Spinal cord (tissue), 10 donors: ENCODE data around the gene LLGL2. TPM values are rescaled to one million over a fixed set of nuclear protein-coding genes. Genes with fewer than 3 reads are reported as not detected.

Experiments
- DNase-seq, 6 donors: peaks; one replicate each; pipeline versions ENCODE4 v3.0.0 to v3.0.0-alpha.2; 2013 to 2015; ENCODE audit warnings: low spot score in 6 of 6, low read depth in 4 of 6
- H3K27ac ChIP-seq: one replicate; pipeline ENCODE4 v1.5.1; 2013; ENCODE audit warnings: low read depth, low read length, control low read depth
- H3K27me3 ChIP-seq: one replicate; pipeline ENCODE4 v1.6.1; 2013; ENCODE audit warnings: low read length; ENCODE audit not compliant: control insufficient read depth, insufficient read depth
- H3K36me3 ChIP-seq: one replicate; pipeline ENCODE4 v1.6.1; 2013; ENCODE audit warnings: low read length; ENCODE audit not compliant: control insufficient read depth, insufficient read depth
- H3K4me1 ChIP-seq: one replicate; pipeline ENCODE4 v1.6.1; 2013; ENCODE audit warnings: low read length; ENCODE audit not compliant: control insufficient read depth, insufficient read depth
- H3K4me3 ChIP-seq: one replicate; pipeline ENCODE4 v1.5.1; 2013; ENCODE audit warnings: low read depth, low read length, control low read depth
- H3K9me3 ChIP-seq: one replicate; pipeline ENCODE4 v1.6.1; 2013; ENCODE audit warnings: low read length; ENCODE audit not compliant: control insufficient read depth, insufficient read depth
- WGBS: methylation state at CpG from one replicate; pipeline ENCODE4 v1.1.5; 2013; ENCODE audit warnings: missing lambda C conversion rate; ENCODE audit not compliant: insufficient coverage; 5-methylcytosine and 5-hydroxymethylcytosine counted together
- polyA plus RNA-seq, 2 donors: library from polyadenylated mRNA; unstranded; fragments of 120-200 nt; gene quantifications; one replicate each; pipeline ENCODE4 v1.2.1, GENCODE V29; 2013; ENCODE audit not compliant: insufficient read length in 2 of 2
- total RNA-seq, 2 donors: library from RNA; depleted of rRNA in 1 of 2; stranded (reverse); fragments of 120-200 nt in 1 of 2; fragments of >200 nt in 1 of 2; gene quantifications; one replicate each; pipeline versions ENCODE4 v1.2.3 to v1.2.4, GENCODE V29; 2013 to 2014
- donor health status: healthy.

The LLGL2 gene
- total and polyA plus RNA-seq, 4 donors = 2.0 to 9.9 (median 5.7) TPM

DNA sequence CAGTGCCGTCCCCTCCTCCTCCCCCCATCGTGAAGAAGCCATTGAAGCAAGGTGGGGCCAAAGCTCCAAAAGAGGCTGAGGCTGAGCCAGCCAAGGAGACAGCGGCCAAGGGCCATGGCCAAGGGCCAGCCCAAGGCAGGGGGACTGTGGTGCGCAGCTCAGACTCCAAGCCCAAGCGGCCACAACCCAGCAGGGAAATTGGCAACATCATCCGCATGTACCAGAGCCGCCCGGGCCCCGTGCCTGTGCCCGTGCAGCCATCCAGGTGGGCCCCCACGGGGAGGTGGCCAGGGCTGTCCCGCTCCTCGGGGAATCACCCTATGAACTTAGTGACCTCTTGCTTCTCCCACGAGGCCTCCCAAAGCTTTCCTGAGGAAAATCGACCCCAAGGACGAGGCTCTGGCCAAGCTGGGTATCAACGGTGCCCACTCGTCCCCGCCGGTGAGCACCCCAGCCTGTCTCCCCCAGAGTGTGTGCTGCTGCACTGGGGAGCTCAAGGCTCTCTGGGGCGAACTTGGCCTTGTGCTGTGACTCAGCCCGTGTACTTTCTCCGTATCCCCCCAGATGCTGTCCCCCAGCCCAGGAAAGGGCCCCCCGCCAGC, 91.1 kb downstream of the LLGL2 start:
- WGBS = 84% methylated on average over 22 of the region's 24 CpGs
- H3K27me3 ChIP-seq = no peaks in the 10 kb centered on the region
- DNase-seq = no peak
- peaks cover 93% of the 10 kb centered on the region for H3K36me3 ChIP-seq
- H3K27ac ChIP-seq = no peak overlapping the region
- H3K4me1 ChIP-seq = no peaks in the 10 kb centered on the region
- no peak overlapping the region for H3K4me3 ChIP-seq
- no peaks in the 10 kb centered on the region for H3K9me3 ChIP-seq

DNA sequence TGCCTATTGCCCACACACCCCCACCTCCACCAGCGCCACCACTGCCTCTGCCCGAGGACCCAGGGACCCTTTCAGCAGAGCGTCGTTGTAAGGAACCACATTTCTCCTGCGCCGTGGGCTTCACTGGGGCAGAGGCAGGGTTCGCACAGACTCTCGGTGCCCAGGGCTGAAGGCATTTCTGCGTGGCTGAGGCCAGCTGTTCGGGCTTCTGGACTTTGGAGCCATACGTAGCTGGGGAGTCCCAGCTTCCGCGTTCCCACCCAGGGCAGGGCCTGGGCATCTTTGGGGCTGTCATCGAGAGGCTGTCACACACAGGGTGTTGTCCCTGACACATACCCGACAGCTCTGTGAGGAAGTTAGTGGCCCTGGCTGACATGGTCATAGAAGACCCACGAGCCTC, 91.7 kb downstream of the LLGL2 start:
- Histone ChIP-seq H3K4me1 (no peaks in the 10 kb centered on the region), H3K9me3 (no peaks in the 10 kb centered on the region), H3K36me3 (peaks cover 90% of the 10 kb centered on the region), H3K27me3 (no peaks in the 10 kb centered on the region), H3K27ac (no peak overlapping the region), H3K4me3 (no peak overlapping the region)
- no peak for DNase-seq
- WGBS = 95% methylated on average over 16 of the region's 16 CpGs

DNA sequence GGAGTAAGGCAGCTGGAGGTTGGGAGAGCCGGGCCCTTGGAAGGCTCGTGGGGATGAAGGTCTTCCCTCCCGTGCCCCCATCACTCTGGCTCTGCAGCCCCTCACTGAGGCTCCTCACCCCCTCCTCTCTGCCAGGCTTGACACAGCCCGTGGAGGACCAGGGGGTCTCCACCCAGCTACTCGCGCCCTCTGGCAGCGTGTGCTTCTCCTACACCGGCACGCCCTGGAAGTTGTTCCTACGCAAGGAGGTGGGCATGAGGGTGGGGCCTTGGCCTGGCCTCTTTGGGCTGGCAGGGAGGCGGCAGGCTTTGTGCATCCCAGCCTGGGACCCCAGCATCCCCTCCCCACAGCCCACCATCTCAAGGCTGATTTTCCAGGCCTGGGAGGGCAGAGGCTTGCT, 92.2 kb downstream of the LLGL2 start:
- no peaks in the 10 kb centered on the region for H3K27me3 ChIP-seq
- peaks cover 88% of the 10 kb centered on the region for H3K36me3 ChIP-seq
- H3K27ac ChIP-seq = no peak overlapping the region
- no peak for DNase-seq
- no peak overlapping the region for H3K4me3 ChIP-seq
- H3K9me3 ChIP-seq = no peaks in the 10 kb centered on the region
- WGBS = 93% methylated on average over 3 of the region's 11 CpGs
- no peaks in the 10 kb centered on the region for H3K4me1 ChIP-seq

DNA sequence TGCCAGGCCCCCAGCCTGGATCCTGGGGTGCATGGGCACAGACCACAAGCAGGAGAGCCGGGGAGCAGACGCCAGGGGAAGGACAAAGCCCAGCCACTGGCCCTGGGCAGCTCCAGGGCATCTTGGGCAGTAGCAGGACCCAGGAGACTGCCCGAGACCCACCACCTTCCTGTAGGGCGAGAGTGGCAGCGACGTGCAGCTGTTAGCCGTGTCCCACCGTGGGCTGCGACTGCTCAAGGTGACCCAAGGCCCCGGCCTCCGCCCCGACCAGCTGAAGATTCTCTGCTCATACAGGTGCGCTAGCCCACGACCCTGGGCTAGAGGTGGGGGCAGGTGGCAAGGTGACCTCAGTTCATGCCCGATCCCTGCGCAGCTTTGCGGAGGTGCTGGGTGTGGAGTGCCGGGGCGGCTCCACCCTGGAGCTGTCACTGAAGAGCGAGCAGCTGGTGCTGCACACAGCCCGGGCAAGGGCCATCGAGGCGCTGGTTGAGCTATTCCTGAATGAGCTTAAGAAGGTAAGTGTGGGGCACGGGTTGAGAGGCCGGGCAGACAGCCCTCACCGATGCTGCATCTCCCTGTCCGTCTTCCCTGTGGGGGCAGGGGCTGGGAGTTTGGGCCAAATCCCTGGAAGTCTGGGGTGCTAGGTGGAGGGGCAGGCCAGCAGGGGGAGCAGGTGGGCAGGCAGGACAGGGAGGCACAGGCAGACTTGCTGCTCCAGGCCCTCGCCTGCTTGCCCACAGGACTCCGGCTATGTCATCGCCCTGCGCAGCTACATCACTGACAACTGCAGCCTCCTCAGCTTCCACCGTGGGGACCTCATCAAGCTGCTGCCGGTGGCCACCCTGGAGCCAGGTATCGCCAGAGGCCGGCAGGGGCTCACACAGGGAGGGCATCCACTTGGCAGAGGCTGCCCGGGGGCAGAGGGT, 94.3 kb downstream of the LLGL2 start:
- Histone ChIP-seq H3K9me3 (no peaks in the 10 kb centered on the region), H3K27me3 (no peaks in the 10 kb centered on the region), H3K4me3 (no peak overlapping the region), H3K27ac (no peak overlapping the region), H3K4me1 (no peaks in the 10 kb centered on the region), H3K36me3 (peaks cover 86% of the 10 kb centered on the region)
- WGBS = 73% methylated on average over 36 of the region's 36 CpGs
- DNase-seq = no peak

DNA sequence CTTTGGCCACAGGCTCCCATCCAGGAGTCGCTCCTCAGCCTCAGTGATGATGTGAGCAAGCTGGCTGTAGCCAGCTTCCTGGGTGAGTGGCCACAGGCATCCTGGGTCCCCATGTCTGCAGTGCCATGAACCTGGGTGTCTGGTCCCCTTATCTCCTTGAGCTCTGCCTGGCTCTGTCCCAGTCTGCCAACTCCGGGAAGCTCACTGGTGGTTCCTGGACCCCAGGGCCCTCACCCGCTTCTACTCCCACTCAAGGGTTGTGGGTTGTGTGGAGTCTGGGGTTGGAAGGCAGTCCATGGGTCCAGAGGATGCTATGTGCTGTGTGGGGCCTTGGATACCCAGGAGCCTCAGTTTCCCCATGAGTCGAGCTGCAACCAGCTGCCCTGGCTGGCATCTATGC, 96.0 kb downstream of the LLGL2 start:
- 100% methylated on average over 2 of the region's 4 CpGs for WGBS
- Histone ChIP-seq H3K4me1 (peaks cover 6% of the 10 kb centered on the region), H3K27me3 (no peaks in the 10 kb centered on the region), H3K36me3 (peaks cover 86% of the 10 kb centered on the region), H3K9me3 (no peaks in the 10 kb centered on the region), H3K27ac (no peak overlapping the region), H3K4me3 (no peak overlapping the region)
- no peak for DNase-seq

DNA sequence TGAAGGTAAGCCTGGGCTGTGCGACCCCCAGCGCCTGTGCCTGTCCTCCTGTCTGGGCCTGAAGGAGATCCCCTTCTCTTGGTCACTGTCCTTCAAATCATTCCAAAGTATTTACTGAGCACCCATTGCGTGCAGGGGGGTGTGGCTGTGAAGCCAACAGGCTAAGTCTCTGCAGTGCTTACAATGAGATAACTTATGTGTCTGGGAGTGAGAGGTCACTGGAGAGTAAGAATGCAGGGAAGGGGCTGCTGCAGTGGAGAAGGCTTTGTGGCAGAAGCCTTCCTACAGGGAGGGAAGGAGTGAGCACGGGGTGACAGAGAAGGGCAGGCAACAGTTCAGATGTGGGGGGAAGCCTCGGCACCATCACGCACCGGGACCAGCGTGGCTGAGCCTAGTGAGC, 96.6 kb downstream of the LLGL2 start:
- Histone ChIP-seq H3K36me3 (peaks cover 86% of the 10 kb centered on the region), H3K4me3 (no peak overlapping the region), H3K27ac (no peak overlapping the region), H3K9me3 (no peaks in the 10 kb centered on the region), H3K27me3 (no peaks in the 10 kb centered on the region), H3K4me1 (peaks cover 7% of the 10 kb centered on the region)
- DNase-seq = no peak
- WGBS = 36% methylated on average over 5 of the region's 8 CpGs

DNA sequence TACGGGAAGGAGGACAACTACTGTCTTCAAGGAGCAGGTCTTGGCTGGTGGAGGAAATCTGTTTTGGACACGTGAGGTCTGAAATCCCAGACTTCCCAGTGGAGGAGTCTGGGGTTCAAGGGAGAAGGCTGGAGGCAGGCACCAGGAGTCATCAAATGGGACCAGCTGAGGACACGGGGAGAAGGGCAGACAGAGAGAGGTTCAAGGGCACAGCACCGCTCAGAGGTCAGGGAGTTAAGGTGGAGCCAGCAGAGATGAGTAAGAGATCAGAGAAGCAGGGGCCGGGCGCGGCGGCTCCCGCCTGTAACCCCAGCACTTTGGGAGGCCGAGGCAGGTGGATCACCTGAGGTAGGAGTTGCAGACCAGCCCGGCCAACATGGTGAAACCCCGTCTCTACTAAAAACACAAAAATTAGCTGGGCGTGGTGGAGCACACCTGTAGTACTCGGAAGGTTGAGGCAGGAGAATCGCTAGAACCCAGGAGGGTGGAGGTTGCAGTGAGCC, 97.3 kb downstream of the LLGL2 start:
- Histone ChIP-seq H3K9me3 (no peaks in the 10 kb centered on the region), H3K27ac (no peak overlapping the region), H3K36me3 (peaks cover 84% of the 10 kb centered on the region), H3K4me3 (no peak overlapping the region), H3K27me3 (no peaks in the 10 kb centered on the region), H3K4me1 (peaks cover 7% of the 10 kb centered on the region)
- DNase-seq = no peak
- WGBS = 90% methylated on average over 12 of the region's 15 CpGs

DNA sequence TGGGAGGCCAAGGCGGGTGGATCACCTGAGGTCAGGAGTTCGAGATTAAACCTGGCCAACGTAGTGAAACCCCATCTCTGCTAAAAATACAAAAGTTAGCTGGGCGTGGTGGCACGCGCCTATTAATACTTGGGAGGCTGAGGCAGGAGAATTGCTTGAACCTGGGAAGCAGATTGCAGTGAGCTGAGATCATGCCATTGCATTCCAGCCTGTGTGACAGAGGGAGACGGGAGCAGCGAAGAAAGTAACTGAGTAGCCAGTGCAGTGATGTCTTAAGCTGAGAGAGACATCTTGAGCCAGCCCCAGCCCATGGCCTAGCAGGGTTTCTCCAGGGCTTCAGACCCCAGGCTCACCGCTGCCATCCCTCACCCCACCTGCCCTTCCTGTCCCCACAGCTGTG, 97.9 kb downstream of the LLGL2 start:
- Histone ChIP-seq H3K9me3 (no peaks in the 10 kb centered on the region), H3K27me3 (no peaks in the 10 kb centered on the region), H3K36me3 (peaks cover 84% of the 10 kb centered on the region), H3K27ac (no peak overlapping the region), H3K4me1 (peaks cover 7% of the 10 kb centered on the region), H3K4me3 (no peak overlapping the region)
- 97% methylated on average over 6 of the region's 9 CpGs for WGBS
- DNase-seq = no peak

DNA sequence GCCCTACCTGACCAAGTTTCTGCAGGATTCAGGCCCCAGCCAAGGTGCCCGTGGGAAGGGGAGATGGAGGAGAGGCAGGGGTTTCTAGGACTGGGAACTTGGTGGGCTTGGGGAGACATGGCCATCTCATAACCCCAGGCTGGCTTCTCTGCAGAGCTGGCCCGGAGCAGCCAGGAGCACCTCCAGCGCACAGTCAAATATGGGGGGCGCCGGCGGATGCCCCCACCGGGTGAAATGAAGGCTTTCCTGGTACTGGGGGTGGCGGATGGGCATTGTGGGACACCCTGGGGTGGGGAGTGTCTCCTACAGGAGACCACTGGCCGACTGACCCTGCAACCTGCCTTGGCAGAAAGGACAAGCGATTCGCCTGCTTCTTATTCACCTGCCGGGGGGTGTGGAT, 98.5 kb downstream of the LLGL2 start:
- H3K9me3 ChIP-seq = no peaks in the 10 kb centered on the region
- no peaks in the 10 kb centered on the region for H3K27me3 ChIP-seq
- H3K36me3 ChIP-seq = peaks cover 85% of the 10 kb centered on the region
- no peak for DNase-seq
- no peak overlapping the region for H3K4me3 ChIP-seq
- peaks cover 7% of the 10 kb centered on the region for H3K4me1 ChIP-seq
- no peak overlapping the region for H3K27ac ChIP-seq
- WGBS = 88% methylated on average over 5 of the region's 12 CpGs
